MM.1S (cell line): Measurements from ENCODE around the gene SPATA13.

Source experiments
- DNase-seq: peaks from one replicate; pipeline ENCODE4 v3.0.0-alpha.2; 2015
- H2AFZ ChIP-seq: fragments of 300-600 bp; sonication (generic); 2 replicates; pipeline ENCODE4 v1.6.0; 2016; ENCODE audit warnings: antibody characterized with exemption, low read length
- H3F3A ChIP-seq: fragments of 300-600 bp; sonication (generic); 2 replicates; pipeline ENCODE4 v1.6.1; 2016; ENCODE audit warnings: mild to moderate bottlenecking, antibody characterized with exemption, low read length, moderate library complexity, mixed read lengths; ENCODE audit not compliant: insufficient read depth
- H3K27ac ChIP-seq: fragments of 300-600 bp; sonication (generic); 2 replicates; pipeline ENCODE4 v1.5.1; 2016; ENCODE audit warnings: mild to moderate bottlenecking, low read length
- H3K27me3 ChIP-seq: fragments of 300-600 bp; sonication (generic); replicated peaks from 2 replicates; pipeline ENCODE4 v1.6.0; 2016; ENCODE audit warnings: low read length; ENCODE audit not compliant: insufficient read depth
- H3K36me3 ChIP-seq: fragments of 300-600 bp; sonication (generic); replicated peaks from 2 replicates; pipeline ENCODE4 v1.6.1; 2016; ENCODE audit warnings: mild to moderate bottlenecking, low read length, mixed read lengths; ENCODE audit not compliant: insufficient read depth
- H3K4me1 ChIP-seq: fragments of 300-600 bp; sonication (generic); 2 replicates; pipeline ENCODE4 v1.6.1; 2016; ENCODE audit warnings: low read length, mixed read lengths
- H3K4me2 ChIP-seq: fragments of 300-600 bp; sonication (generic); 2 replicates; pipeline ENCODE4 v1.6.0; 2016; ENCODE audit warnings: low read depth, low read length
- H3K4me3 ChIP-seq: fragments of 300-600 bp; sonication (generic); 2 replicates; pipeline ENCODE4 v1.5.1; 2016; ENCODE audit warnings: low read length, mixed read lengths
- H3K79me2 ChIP-seq: fragments of 300-600 bp; sonication (generic); 2 replicates; pipeline ENCODE4 v1.6.1; 2016; ENCODE audit warnings: mixed run types, low read length, mixed read lengths
- H3K9ac ChIP-seq: fragments of 300-600 bp; sonication (generic); 2 replicates; pipeline ENCODE4 v1.6.1; 2016; ENCODE audit warnings: low read length, mixed read lengths
- H3K9me2 ChIP-seq: fragments of 300-600 bp; sonication (generic); replicated peaks from 2 replicates; pipeline ENCODE4 v1.6.1; 2016; ENCODE audit warnings: mild to moderate bottlenecking, low read length, mixed read lengths; ENCODE audit not compliant: insufficient read depth
- H3K9me3 ChIP-seq: fragments of 300-600 bp; sonication (generic); replicated peaks from 2 replicates; pipeline ENCODE4 v1.6.1; 2016; ENCODE audit warnings: mild to moderate bottlenecking, low read length, mixed read lengths; ENCODE audit not compliant: insufficient read depth
- H4K20me1 ChIP-seq: fragments of 300-600 bp; sonication (generic); 2 replicates; pipeline ENCODE4 v1.6.1; 2016; ENCODE audit warnings: mild to moderate bottlenecking, low read length, moderate library complexity, mixed read lengths; ENCODE audit not compliant: insufficient read depth
- EZH2 ChIP-seq: fragments of 300-600 bp; sonication (generic); optimal IDR thresholded peaks from 2 replicates; pipeline ENCODE3; 2017; ENCODE audit warnings: low read depth, mild to moderate bottlenecking, antibody characterized with exemption, low read length, mixed read lengths
- EZH2phosphoT487 ChIP-seq: fragments of 300-600 bp; sonication (generic); IDR thresholded peaks from 2 replicates; pipeline ENCODE4 v1.6.1; 2018; ENCODE audit warnings: antibody characterized with exemption, low read length
- TF ChIP-seq, protein P1 (sequence below): fragments of 300-600 bp; sonication (generic); IDR thresholded peaks from 2 replicates; pipeline ENCODE4 v1.5.1; 2016; ENCODE audit warnings: antibody characterized with exemption, low read length, mixed read lengths

SPATA13 gene

DNA sequence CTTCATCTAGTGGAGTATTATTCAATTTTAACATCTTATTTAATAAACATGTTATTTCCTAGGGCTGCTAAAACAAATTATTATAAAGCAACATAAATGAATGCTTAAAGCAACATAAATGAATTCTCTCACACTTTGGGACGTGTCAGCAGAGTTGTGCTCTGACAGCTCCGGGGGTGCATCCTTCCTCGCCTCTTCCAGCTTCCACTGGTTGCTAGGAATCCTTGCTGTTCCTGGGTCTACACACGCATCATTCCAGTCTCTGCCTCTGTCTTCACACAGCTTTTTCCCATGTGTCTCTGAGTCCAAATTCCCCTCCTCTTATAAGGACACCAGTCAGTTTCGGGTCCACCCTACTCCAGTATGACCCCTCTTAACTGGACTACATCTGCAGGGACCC lies 21.6 kb upstream of the SPATA13 start:
- no peaks in the 10 kb centered on the region for H3K9me2 ChIP-seq
- no peak overlapping the region for H3K27ac ChIP-seq
- no peaks in the 10 kb centered on the region for H3K79me2 ChIP-seq
- no peak overlapping the region for H3K4me3 ChIP-seq
- no peaks in the 10 kb centered on the region for H3K27me3 ChIP-seq
- no peaks in the 10 kb centered on the region for H3K36me3 ChIP-seq
- no peak overlapping the region for H3K9ac ChIP-seq
- no peaks in the 10 kb centered on the region for H4K20me1 ChIP-seq
- H2AFZ ChIP-seq, result no peak overlapping the region
- TF ChIP-seq EZH2, result no peak
- TF ChIP-seq EZH2phosphoT487, result no peak
- TF ChIP-seq, protein P1, sequence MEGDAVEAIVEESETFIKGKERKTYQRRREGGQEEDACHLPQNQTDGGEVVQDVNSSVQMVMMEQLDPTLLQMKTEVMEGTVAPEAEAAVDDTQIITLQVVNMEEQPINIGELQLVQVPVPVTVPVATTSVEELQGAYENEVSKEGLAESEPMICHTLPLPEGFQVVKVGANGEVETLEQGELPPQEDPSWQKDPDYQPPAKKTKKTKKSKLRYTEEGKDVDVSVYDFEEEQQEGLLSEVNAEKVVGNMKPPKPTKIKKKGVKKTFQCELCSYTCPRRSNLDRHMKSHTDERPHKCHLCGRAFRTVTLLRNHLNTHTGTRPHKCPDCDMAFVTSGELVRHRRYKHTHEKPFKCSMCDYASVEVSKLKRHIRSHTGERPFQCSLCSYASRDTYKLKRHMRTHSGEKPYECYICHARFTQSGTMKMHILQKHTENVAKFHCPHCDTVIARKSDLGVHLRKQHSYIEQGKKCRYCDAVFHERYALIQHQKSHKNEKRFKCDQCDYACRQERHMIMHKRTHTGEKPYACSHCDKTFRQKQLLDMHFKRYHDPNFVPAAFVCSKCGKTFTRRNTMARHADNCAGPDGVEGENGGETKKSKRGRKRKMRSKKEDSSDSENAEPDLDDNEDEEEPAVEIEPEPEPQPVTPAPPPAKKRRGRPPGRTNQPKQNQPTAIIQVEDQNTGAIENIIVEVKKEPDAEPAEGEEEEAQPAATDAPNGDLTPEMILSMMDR, result no peak
- no peaks in the 10 kb centered on the region for H3K9me3 ChIP-seq
- DNase-seq, result no peak
- no peaks in the 10 kb centered on the region for H3K4me1 ChIP-seq
- no peaks in the 10 kb centered on the region for H3F3A ChIP-seq
- H3K4me2 ChIP-seq, result no peak overlapping the region

DNA sequence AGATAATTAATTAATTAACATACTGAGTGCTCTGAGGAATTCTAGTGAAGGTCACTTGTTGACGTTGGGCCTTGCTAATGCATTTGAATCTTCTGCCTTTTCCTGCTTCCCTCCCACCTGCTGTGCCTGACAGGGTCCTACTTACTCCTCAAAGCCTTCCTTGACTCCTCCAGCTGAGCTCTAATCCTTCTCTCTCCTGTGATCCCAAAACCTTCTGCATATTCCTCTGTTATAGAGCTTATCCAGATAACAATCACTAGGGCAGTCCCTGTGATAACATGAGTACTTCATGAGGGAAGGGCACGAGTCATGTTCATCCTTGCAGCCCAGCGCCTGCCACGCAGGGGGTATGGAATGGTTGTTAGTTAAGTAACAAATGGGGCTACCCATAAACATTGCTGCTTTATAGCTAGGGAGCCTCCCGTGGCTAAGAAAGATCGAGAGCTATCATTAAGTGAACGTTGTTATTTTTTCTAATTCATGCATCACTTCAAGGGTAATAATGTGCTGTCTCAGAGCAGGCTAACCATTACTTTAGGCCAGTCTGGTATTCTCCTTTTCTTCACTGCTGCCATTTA lies 19.1 kb upstream of the SPATA13 start:
- H3F3A ChIP-seq, result no peaks in the 10 kb centered on the region

DNA sequence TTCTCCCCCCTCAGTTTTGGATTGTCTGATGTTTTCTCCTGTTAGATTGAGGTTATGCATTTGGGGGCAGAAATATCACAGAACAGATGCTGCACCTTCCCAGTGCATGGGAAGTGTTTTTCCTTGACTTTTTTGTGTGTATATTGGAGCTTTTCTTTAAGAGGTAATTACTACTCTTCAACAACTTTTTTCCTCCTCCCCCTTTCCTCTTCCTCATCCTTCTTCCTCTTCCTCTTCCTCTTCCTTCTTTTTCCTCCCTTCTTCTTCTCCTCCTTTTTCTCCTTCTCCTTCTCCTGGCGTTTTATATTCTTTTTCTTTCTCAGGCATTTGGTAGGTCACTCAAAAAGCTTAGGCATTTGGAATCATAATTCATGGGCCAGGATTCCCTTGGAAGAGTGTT lies 18.1 kb upstream of the SPATA13 start:
- Histone ChIP-seq H2AFZ (no peak overlapping the region), H3F3A (no peaks in the 10 kb centered on the region)
- no peak for DNase-seq

More for the DNA sequence above, 19.1 kb upstream of the SPATA13 start:
- DNase-seq, result no peak
- no peaks in the 10 kb centered on the region for H3K36me3 ChIP-seq
- no peak overlapping the region for H3K9ac ChIP-seq
- no peak overlapping the region for H3K4me3 ChIP-seq
- no peak overlapping the region for H3K4me2 ChIP-seq
- no peaks in the 10 kb centered on the region for H3K9me3 ChIP-seq
- no peaks in the 10 kb centered on the region for H4K20me1 ChIP-seq
- no peak for TF ChIP-seq EZH2
- TF ChIP-seq EZH2phosphoT487, result no peak
- H3K4me1 ChIP-seq, result no peaks in the 10 kb centered on the region
- no peak overlapping the region for H3K27ac ChIP-seq
- H3K27me3 ChIP-seq, result no peaks in the 10 kb centered on the region
- no peaks in the 10 kb centered on the region for H3K79me2 ChIP-seq
- no peak overlapping the region for H2AFZ ChIP-seq
- H3K9me2 ChIP-seq, result no peaks in the 10 kb centered on the region

DNA sequence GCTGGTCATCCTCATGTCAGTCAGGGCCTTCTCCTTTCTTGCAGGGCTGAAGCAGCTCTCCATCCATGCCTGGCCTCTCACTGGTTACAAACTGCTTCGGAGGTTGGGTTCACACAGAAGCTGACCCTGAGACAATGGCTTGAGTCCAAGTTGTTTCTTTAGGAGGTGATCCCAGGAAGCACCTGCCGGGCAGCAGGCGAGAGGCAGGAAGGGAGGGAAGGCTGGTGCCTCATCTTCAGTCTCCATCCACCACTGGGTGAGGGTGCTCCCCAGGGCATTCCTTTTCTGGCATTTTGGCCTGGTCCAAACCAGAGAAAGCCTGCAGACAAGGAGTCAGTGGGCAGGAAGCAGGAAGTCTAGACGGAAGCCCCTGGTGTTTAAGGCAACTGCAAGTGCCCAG lies 17.6 kb upstream of the SPATA13 start:
- no peak for DNase-seq
- Histone ChIP-seq H3K36me3 (no peaks in the 10 kb centered on the region), H3K4me1 (no peaks in the 10 kb centered on the region), H3K9me3 (no peaks in the 10 kb centered on the region), H2AFZ (no peak overlapping the region), H3K4me3 (no peak overlapping the region), H3K9ac (no peak overlapping the region), H4K20me1 (no peaks in the 10 kb centered on the region), H3K27ac (no peak overlapping the region), H3K79me2 (no peaks in the 10 kb centered on the region), H3K9me2 (no peaks in the 10 kb centered on the region), H3K4me2 (no peak overlapping the region), H3K27me3 (no peaks in the 10 kb centered on the region), H3F3A (no peaks in the 10 kb centered on the region)
- TF ChIP-seq EZH2 (no peak), EZH2phosphoT487 (no peak)
- TF ChIP-seq, protein P1, result no peak

More for the DNA sequence above, 18.1 kb upstream of the SPATA13 start:
- H3K27me3 ChIP-seq, result no peaks in the 10 kb centered on the region
- H3K27ac ChIP-seq, result no peak overlapping the region
- no peaks in the 10 kb centered on the region for H3K79me2 ChIP-seq
- H3K4me3 ChIP-seq, result no peak overlapping the region
- no peaks in the 10 kb centered on the region for H4K20me1 ChIP-seq
- no peak overlapping the region for H3K4me2 ChIP-seq
- TF ChIP-seq EZH2, result no peak
- TF ChIP-seq, protein P1, result no peak
- no peak for TF ChIP-seq EZH2phosphoT487
- no peak overlapping the region for H3K9ac ChIP-seq
- no peaks in the 10 kb centered on the region for H3K4me1 ChIP-seq
- H3K9me3 ChIP-seq, result no peaks in the 10 kb centered on the region
- H3K36me3 ChIP-seq, result no peaks in the 10 kb centered on the region
- no peaks in the 10 kb centered on the region for H3K9me2 ChIP-seq
